HL-60 (cell line): ENCODE measurements around the gene NHLRC3.

Source experiments
- DNase-seq, 2 experiments: peaks; one replicate each; pipeline ENCODE4 v3.0.0-alpha.2; 2010 to 2020; ENCODE audit warnings: low read depth in 1 of 2, low spot score in 1 of 2
- H3K27ac ChIP-seq: fragments of 250-450 bp; sonication (Bioruptor Pico); replicated peaks from 2 replicates; pipeline ENCODE4 v1.5.1; 2020; ENCODE audit warnings: mild to moderate bottlenecking, moderate library complexity
- H3K27me3 ChIP-seq: fragments of 250-450 bp; sonication (Bioruptor Pico); 2 replicates; pipeline ENCODE4 v1.5.1; 2021; ENCODE audit warnings: mild to moderate bottlenecking, moderate library complexity; ENCODE audit not compliant: insufficient read depth, poor library complexity, severe bottlenecking
- H3K4me3 ChIP-seq: replicated peaks from 2 replicates; pipeline ENCODE4 v1.5.1; 2011; ENCODE audit warnings: mild to moderate bottlenecking, control low read depth, low read length; ENCODE audit not compliant: insufficient read depth
- CTCF ChIP-seq: IDR thresholded peaks from one replicate; pipeline ENCODE4 v1.5.1; 2011; ENCODE audit warnings: low read length, control low read depth, inconsistent platforms; ENCODE audit not compliant: insufficient read depth
- GABPA ChIP-seq: IDR thresholded peaks from 2 replicates; pipeline ENCODE4 v1.6.1; 2012; ENCODE audit warnings: low read depth
- POLR2AphosphoS5 ChIP-seq: IDR thresholded peaks from 2 replicates; pipeline ENCODE4 v1.6.1; 2012; ENCODE audit warnings: low read depth
- REST ChIP-seq: IDR thresholded peaks from 2 replicates; pipeline ENCODE4 v1.6.1; 2012; ENCODE audit warnings: low read depth; ENCODE audit not compliant: insufficient replicate concordance
- SPI1 ChIP-seq: IDR thresholded peaks from 2 replicates; pipeline ENCODE4 v1.6.1; 2012; ENCODE audit warnings: low read depth, mild to moderate bottlenecking, borderline replicate concordance

NHLRC3 gene

GRCh38 chr13:39054112-39054511 is 15.9 kb downstream of the NHLRC3 start:
- Histone ChIP-seq H3K27ac (no peak overlapping the region), H3K4me3 (no peak overlapping the region), H3K27me3 (no peaks in the 10 kb centered on the region)
- TF ChIP-seq GABPA, result no peak
- no peak for TF ChIP-seq POLR2AphosphoS5
- TF ChIP-seq CTCF, result no peak
- no peak for TF ChIP-seq SPI1
- no peak for TF ChIP-seq REST
- DNase-seq, result no peak

- Histone ChIP-seq H3K27me3 (no peaks in the 10 kb centered on the region), H3K4me3 (no peak overlapping the region), H3K27ac (no peak overlapping the region)
- DNase-seq, result no peak
- TF ChIP-seq REST (no peak), SPI1 (no peak), POLR2AphosphoS5 (no peak), GABPA (no peak), CTCF (no peak)
These were observed 17.8 kb downstream of the NHLRC3 start for GRCh38 chr13:39056018-39056417.

DNA sequence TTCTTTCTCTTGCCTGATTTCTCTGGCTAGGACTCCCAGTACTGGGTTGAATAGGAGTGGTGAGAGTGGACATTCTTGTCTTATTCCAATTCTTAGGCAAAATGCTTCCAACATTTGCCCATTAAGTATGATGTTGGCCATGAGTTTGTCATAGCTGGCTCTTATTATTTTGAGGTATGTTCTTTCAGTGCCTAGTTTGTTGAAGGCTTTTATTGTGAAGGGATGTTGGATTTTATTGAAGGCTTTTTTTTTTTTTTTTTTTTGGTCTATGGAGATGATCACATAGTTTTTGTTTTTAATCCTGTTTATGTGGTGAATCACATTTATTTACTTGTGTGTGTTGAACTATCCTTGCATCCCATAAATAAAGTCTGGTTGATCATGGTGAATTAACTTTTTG is 19.8 kb downstream of the NHLRC3 start:
- H3K4me3 ChIP-seq, result no peak overlapping the region
- DNase-seq, result no peak
- no peak for TF ChIP-seq REST
- no peak for TF ChIP-seq POLR2AphosphoS5
- no peak for TF ChIP-seq CTCF
- TF ChIP-seq SPI1, result no peak
- TF ChIP-seq GABPA, result no peak
- no peaks in the 10 kb centered on the region for H3K27me3 ChIP-seq
- H3K27ac ChIP-seq, result no peak overlapping the region
